Measurements from ENCODE around the gene P3R3URF. TPM values are rescaled to one million over a fixed set of nuclear protein-coding genes. Genes with fewer than 3 reads are reported as not detected.

The P3R3URF gene
- total RNA-seq, 1 donor from 2014 or later, result not detected

- peaks cover 0 to 7% (median 4%) of the 10 kb centered on the region in 3 donors for H3K4me1 ChIP-seq (ENCODE audit: control insufficient read depth in 3 of 3, insufficient read depth in 3 of 3, low read length in 3 of 3)
- H3K36me3 ChIP-seq (ENCODE audit: control insufficient read depth in 3 of 3, insufficient read depth in 3 of 3, low read length in 3 of 3), result no peaks in the 10 kb centered on the region
- no peaks in the 10 kb centered on the region for H3K9me3 ChIP-seq (ENCODE audit: control insufficient read depth in 3 of 3, low read length in 3 of 3)
- H3K27me3 ChIP-seq (ENCODE audit: control insufficient read depth in 3 of 3, insufficient read depth in 3 of 3, low read length in 3 of 3), result no peaks in the 10 kb centered on the region
- no peak overlapping the region for H3K4me3 ChIP-seq (ENCODE audit: low read length in 3 of 3)
- H3K27ac ChIP-seq (ENCODE audit: low read depth, low read length), result no peak overlapping the region
- H3K9ac ChIP-seq (ENCODE audit: low read depth in 1 of 3, low read length in 3 of 3), result no peak overlapping the region
These were observed 34.3 kb upstream of the P3R3URF start for GRCh38 chr1:46210561-46210960.

- Histone ChIP-seq H3K27ac (ENCODE audit: low read depth, low read length) (no peak overlapping the region), H3K9me3 (ENCODE audit: control insufficient read depth in 3 of 3, low read length in 3 of 3) (no peaks in the 10 kb centered on the region), H3K36me3 (ENCODE audit: control insufficient read depth in 3 of 3, insufficient read depth in 3 of 3, low read length in 3 of 3) (no peaks in the 10 kb centered on the region), H3K27me3 (ENCODE audit: control insufficient read depth in 3 of 3, insufficient read depth in 3 of 3, low read length in 3 of 3) (no peaks in the 10 kb centered on the region), H3K4me1 (ENCODE audit: control insufficient read depth in 3 of 3, insufficient read depth in 3 of 3, low read length in 3 of 3) (peaks cover 20 to 30% (median 22%) of the 10 kb centered on the region in 3 donors), H3K4me3 (ENCODE audit: low read length in 3 of 3) (no peak overlapping the region), H3K9ac (ENCODE audit: low read depth in 1 of 3, low read length in 3 of 3) (no peak overlapping the region)
These were observed 30.1 kb upstream of the P3R3URF start for GRCh38 chr1:46206399-46206798.

- H3K4me3 ChIP-seq (ENCODE audit: low read length in 3 of 3), result no peak overlapping the region
- H3K4me1 ChIP-seq (ENCODE audit: control insufficient read depth in 3 of 3, insufficient read depth in 3 of 3, low read length in 3 of 3), result peaks cover 20 to 30% (median 22%) of the 10 kb centered on the region in 3 donors
- H3K9ac ChIP-seq (ENCODE audit: low read depth in 1 of 3, low read length in 3 of 3), result no peak overlapping the region
- H3K9me3 ChIP-seq (ENCODE audit: control insufficient read depth in 3 of 3, low read length in 3 of 3), result no peaks in the 10 kb centered on the region
- no peaks in the 10 kb centered on the region for H3K36me3 ChIP-seq (ENCODE audit: control insufficient read depth in 3 of 3, insufficient read depth in 3 of 3, low read length in 3 of 3)
- H3K27ac ChIP-seq (ENCODE audit: low read depth, low read length), result no peak overlapping the region
- no peaks in the 10 kb centered on the region for H3K27me3 ChIP-seq (ENCODE audit: control insufficient read depth in 3 of 3, insufficient read depth in 3 of 3, low read length in 3 of 3)
These were observed 29.5 kb upstream of the P3R3URF start for GRCh38 chr1:46205791-46206190.

- no peaks in the 10 kb centered on the region for H3K27me3 ChIP-seq (ENCODE audit: control insufficient read depth in 3 of 3, insufficient read depth in 3 of 3, low read length in 3 of 3)
- peak overlapping the region in 1 of 3 donors; percentile 38 for H3K9ac ChIP-seq (ENCODE audit: low read depth in 1 of 3, low read length in 3 of 3)
- no peak overlapping the region for H3K27ac ChIP-seq (ENCODE audit: low read depth, low read length)
- H3K9me3 ChIP-seq (ENCODE audit: control insufficient read depth in 3 of 3, low read length in 3 of 3), result no peaks in the 10 kb centered on the region
- no peak overlapping the region for H3K4me3 ChIP-seq (ENCODE audit: low read length in 3 of 3)
- H3K36me3 ChIP-seq (ENCODE audit: control insufficient read depth in 3 of 3, insufficient read depth in 3 of 3, low read length in 3 of 3), result no peaks in the 10 kb centered on the region
- peaks cover 20 to 30% (median 22%) of the 10 kb centered on the region in 3 donors for H3K4me1 ChIP-seq (ENCODE audit: control insufficient read depth in 3 of 3, insufficient read depth in 3 of 3, low read length in 3 of 3)
These were observed 28.9 kb upstream of the P3R3URF start for GRCh38 chr1:46205141-46205540.

- H3K4me3 ChIP-seq (ENCODE audit: low read length in 3 of 3), result peak overlapping the region; percentile 70 to 78 (median 72)
- peak overlapping the region; percentile 22 to 57 (median 38) for H3K9ac ChIP-seq (ENCODE audit: low read depth in 1 of 3, low read length in 3 of 3)
- no peak overlapping the region for H3K27ac ChIP-seq (ENCODE audit: low read depth, low read length)
- no peaks in the 10 kb centered on the region for H3K27me3 ChIP-seq (ENCODE audit: control insufficient read depth in 3 of 3, insufficient read depth in 3 of 3, low read length in 3 of 3)
- peaks cover 20 to 30% (median 23%) of the 10 kb centered on the region in 3 donors for H3K4me1 ChIP-seq (ENCODE audit: control insufficient read depth in 3 of 3, insufficient read depth in 3 of 3, low read length in 3 of 3)
- H3K36me3 ChIP-seq (ENCODE audit: control insufficient read depth in 3 of 3, insufficient read depth in 3 of 3, low read length in 3 of 3), result no peaks in the 10 kb centered on the region
- no peaks in the 10 kb centered on the region for H3K9me3 ChIP-seq (ENCODE audit: control insufficient read depth in 3 of 3, low read length in 3 of 3)
These were observed 28.1 kb upstream of the P3R3URF start for GRCh38 chr1:46204406-46204742.

GRCh38 chr1:46203738-46204405, 27.6 kb upstream of the P3R3URF start:
- peak overlapping the region; percentile 22 to 76 (median 48) for H3K9ac ChIP-seq (ENCODE audit: low read depth in 1 of 3, low read length in 3 of 3)
- peaks cover 20 to 30% (median 25%) of the 10 kb centered on the region in 3 donors for H3K4me1 ChIP-seq (ENCODE audit: control insufficient read depth in 3 of 3, insufficient read depth in 3 of 3, low read length in 3 of 3)
- no peaks in the 10 kb centered on the region for H3K36me3 ChIP-seq (ENCODE audit: control insufficient read depth in 3 of 3, insufficient read depth in 3 of 3, low read length in 3 of 3)
- H3K4me3 ChIP-seq (ENCODE audit: low read length in 3 of 3), result peak overlapping the region; percentile 70 to 78 (median 72)
- no peaks in the 10 kb centered on the region for H3K9me3 ChIP-seq (ENCODE audit: control insufficient read depth in 3 of 3, low read length in 3 of 3)
- H3K27me3 ChIP-seq (ENCODE audit: control insufficient read depth in 3 of 3, insufficient read depth in 3 of 3, low read length in 3 of 3), result no peaks in the 10 kb centered on the region
- H3K27ac ChIP-seq (ENCODE audit: low read depth, low read length), result no peak overlapping the region

GRCh38 chr1:46199233-46199749, 23.0 kb upstream of the P3R3URF start:
- Histone ChIP-seq H3K9ac (ENCODE audit: low read depth in 1 of 3, low read length in 3 of 3) (peak overlapping the region; percentile 40 to 93 (median 58)), H3K4me1 (ENCODE audit: control insufficient read depth in 3 of 3, insufficient read depth in 3 of 3, low read length in 3 of 3) (peaks cover 28 to 37% (median 36%) of the 10 kb centered on the region in 3 donors), H3K9me3 (ENCODE audit: control insufficient read depth in 3 of 3, low read length in 3 of 3) (no peaks in the 10 kb centered on the region), H3K27me3 (ENCODE audit: control insufficient read depth in 3 of 3, insufficient read depth in 3 of 3, low read length in 3 of 3) (no peaks in the 10 kb centered on the region), H3K4me3 (ENCODE audit: low read length in 3 of 3) (peak overlapping the region in 1 of 3 donors; percentile 97), H3K27ac (ENCODE audit: low read depth, low read length) (no peak overlapping the region), H3K36me3 (ENCODE audit: control insufficient read depth in 3 of 3, insufficient read depth in 3 of 3, low read length in 3 of 3) (peaks cover 15 to 25% (median 24%) of the 10 kb centered on the region in 3 donors)

- H3K36me3 ChIP-seq (ENCODE audit: control insufficient read depth in 3 of 3, insufficient read depth in 3 of 3, low read length in 3 of 3), result peaks cover 26 to 36% (median 35%) of the 10 kb centered on the region in 3 donors
- no peaks in the 10 kb centered on the region for H3K9me3 ChIP-seq (ENCODE audit: control insufficient read depth in 3 of 3, low read length in 3 of 3)
- H3K27ac ChIP-seq (ENCODE audit: low read depth, low read length), result peak within 1 kb of the TSS; percentile 73
- peaks cover 20 to 27% (median 26%) of the 10 kb centered on the region in 3 donors for H3K4me1 ChIP-seq (ENCODE audit: control insufficient read depth in 3 of 3, insufficient read depth in 3 of 3, low read length in 3 of 3)
- peak within 1 kb of the TSS; percentile 96 to 98 (median 97) for H3K4me3 ChIP-seq (ENCODE audit: low read length in 3 of 3)
- peak within 1 kb of the TSS; percentile 93 to 98 (median 95) for H3K9ac ChIP-seq (ENCODE audit: low read depth in 1 of 3, low read length in 3 of 3)
- H3K27me3 ChIP-seq (ENCODE audit: control insufficient read depth in 3 of 3, insufficient read depth in 3 of 3, low read length in 3 of 3), result no peaks in the 10 kb centered on the region
These were observed 21.9 kb upstream of the P3R3URF start, which contains the start of gene POMGNT1 for GRCh38 chr1:46197964-46198811. TSS of gene POMGNT1 (minus strand) at chr1:46198434. CDS start at chr1:46197821, 613 bp downstream.

GRCh38 chr1:46197560-46197963, 21.3 kb upstream of the P3R3URF start:
- H3K4me1 ChIP-seq (ENCODE audit: control insufficient read depth in 3 of 3, insufficient read depth in 3 of 3, low read length in 3 of 3), result peaks cover 15 to 21% (median 20%) of the 10 kb centered on the region in 3 donors
- no peaks in the 10 kb centered on the region for H3K9me3 ChIP-seq (ENCODE audit: control insufficient read depth in 3 of 3, low read length in 3 of 3)
- H3K36me3 ChIP-seq (ENCODE audit: control insufficient read depth in 3 of 3, insufficient read depth in 3 of 3, low read length in 3 of 3), result peaks cover 32 to 42% (median 40%) of the 10 kb centered on the region in 3 donors
- no peaks in the 10 kb centered on the region for H3K27me3 ChIP-seq (ENCODE audit: control insufficient read depth in 3 of 3, insufficient read depth in 3 of 3, low read length in 3 of 3)
- peak overlapping the region; percentile 15 for H3K27ac ChIP-seq (ENCODE audit: low read depth, low read length)
- H3K9ac ChIP-seq (ENCODE audit: low read depth in 1 of 3, low read length in 3 of 3), result peak overlapping the region; percentile 87 to 90 (median 90)
- H3K4me3 ChIP-seq (ENCODE audit: low read length in 3 of 3), result peak overlapping the region; percentile 82 to 97 (median 94)
